IPS-18a (cell line): ENCODE results near the gene PRKAR1A.

Source experiments
- H3K27ac ChIP-seq: one replicate; pipeline ENCODE4 v1.5.1; 2013; ENCODE audit warnings: low read length
- H3K27me3 ChIP-seq: one replicate; pipeline ENCODE4 v1.6.1; 2013; ENCODE audit warnings: mild to moderate bottlenecking, low read length; ENCODE audit not compliant: control insufficient read depth, insufficient read depth
- H3K36me3 ChIP-seq: one replicate; pipeline ENCODE4 v1.6.1; 2013; ENCODE audit warnings: low read depth, low read length; ENCODE audit not compliant: control insufficient read depth
- H3K4me1 ChIP-seq: one replicate; pipeline ENCODE4 v1.6.1; 2013; ENCODE audit warnings: low read depth, low read length; ENCODE audit not compliant: control insufficient read depth
- H3K4me3 ChIP-seq: one replicate; pipeline ENCODE4 v1.5.1; 2013; ENCODE audit warnings: low read length
- H3K9ac ChIP-seq: one replicate; pipeline ENCODE4 v1.6.1; 2013; ENCODE audit warnings: mild to moderate bottlenecking, low read length, moderate library complexity
- H3K9me3 ChIP-seq: one replicate; pipeline ENCODE4 v1.6.1; 2013; ENCODE audit warnings: low read depth, low read length; ENCODE audit not compliant: control insufficient read depth

The PRKAR1A gene

DNA sequence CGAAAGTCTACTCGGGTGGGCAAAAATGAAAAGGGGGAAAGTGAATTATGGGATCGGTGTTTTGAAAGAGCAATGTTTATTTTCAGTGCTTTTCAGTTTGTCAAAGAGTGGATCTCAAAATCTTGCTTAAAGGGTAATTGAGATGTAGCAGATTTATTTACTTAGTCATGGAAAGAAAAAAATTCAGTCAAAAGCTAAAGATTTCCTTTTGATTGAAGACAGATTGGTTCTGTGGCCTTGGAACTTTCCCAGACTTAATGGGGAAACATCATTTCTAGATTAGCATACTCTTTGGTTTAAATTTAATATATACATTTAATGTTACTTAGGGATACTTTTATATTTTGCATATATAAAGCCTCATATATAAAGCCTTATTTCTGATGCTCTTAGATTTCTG lies 20.6 kb downstream of the PRKAR1A start:
- Histone ChIP-seq H3K9ac (no peak overlapping the region), H3K27ac (no peak overlapping the region), H3K27me3 (no peaks in the 10 kb centered on the region), H3K4me3 (no peak overlapping the region), H3K4me1 (no peaks in the 10 kb centered on the region), H3K9me3 (no peaks in the 10 kb centered on the region), H3K36me3 (peaks cover 77% of the 10 kb centered on the region)

DNA sequence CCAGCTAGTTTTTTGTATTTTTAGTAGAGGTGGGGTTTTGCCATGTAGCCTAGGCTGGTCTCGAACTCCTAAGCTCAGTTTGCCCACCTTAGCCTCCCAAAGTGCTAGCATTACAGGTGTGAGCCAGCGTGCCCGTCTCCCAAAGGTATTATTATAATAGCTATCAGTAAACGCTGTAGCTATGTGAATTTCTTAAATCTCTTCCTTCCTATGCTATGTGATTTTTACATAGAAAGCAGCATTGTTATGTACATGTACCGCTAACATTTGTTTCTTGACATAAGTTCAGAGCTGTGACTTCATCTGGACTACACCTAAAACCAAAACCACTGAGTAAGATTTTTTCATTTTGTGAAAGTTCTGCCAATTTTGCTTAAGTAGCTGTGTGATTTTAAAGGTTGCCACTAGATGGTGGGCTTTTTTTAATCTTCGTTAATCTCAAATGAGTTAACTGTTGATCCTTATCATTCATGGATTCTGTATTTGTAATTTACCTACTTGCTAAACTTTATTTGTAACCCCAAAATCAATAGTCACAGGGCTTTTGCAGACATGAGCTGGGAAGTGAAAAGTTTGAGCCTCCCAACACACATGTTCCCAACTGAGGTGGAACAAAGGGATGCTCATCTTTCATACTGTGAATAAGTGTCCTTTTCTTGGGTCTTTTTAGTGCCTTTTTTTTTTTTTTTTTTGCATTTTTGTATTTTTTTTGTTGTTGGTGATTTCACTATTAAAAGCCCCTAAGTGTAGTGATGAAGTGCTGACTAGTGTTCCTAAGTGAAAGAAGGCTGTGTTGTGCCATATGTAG lies 21.9 kb downstream of the PRKAR1A start:
- no peak overlapping the region for H3K27ac ChIP-seq
- no peak overlapping the region for H3K9ac ChIP-seq
- H3K4me1 ChIP-seq = no peaks in the 10 kb centered on the region
- peaks cover 70% of the 10 kb centered on the region for H3K36me3 ChIP-seq
- H3K4me3 ChIP-seq = no peak overlapping the region
- H3K27me3 ChIP-seq = no peaks in the 10 kb centered on the region
- H3K9me3 ChIP-seq = no peaks in the 10 kb centered on the region

DNA sequence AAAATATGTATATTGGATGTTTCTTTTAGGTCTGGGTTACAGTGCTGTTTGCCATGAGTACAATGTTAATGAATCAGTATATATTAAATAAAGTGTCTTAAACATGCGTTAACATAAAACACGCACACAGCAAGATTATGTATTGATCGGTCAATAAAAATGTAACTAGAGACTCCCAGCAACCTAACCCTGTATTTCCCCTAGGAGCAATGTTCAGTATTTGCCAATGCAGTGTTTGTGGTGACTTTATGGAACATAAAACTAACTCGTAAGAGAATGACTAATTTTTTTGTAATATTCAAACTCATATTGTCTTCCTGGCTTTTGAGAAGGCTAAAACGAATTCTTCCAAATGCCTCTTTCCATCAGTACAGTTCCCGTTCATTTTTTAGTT lies 22.5 kb downstream of the PRKAR1A start:
- Histone ChIP-seq H3K4me1 (no peaks in the 10 kb centered on the region), H3K36me3 (peaks cover 64% of the 10 kb centered on the region), H3K27me3 (no peaks in the 10 kb centered on the region), H3K27ac (no peak overlapping the region), H3K4me3 (no peak overlapping the region), H3K9me3 (no peaks in the 10 kb centered on the region), H3K9ac (no peak overlapping the region)

DNA sequence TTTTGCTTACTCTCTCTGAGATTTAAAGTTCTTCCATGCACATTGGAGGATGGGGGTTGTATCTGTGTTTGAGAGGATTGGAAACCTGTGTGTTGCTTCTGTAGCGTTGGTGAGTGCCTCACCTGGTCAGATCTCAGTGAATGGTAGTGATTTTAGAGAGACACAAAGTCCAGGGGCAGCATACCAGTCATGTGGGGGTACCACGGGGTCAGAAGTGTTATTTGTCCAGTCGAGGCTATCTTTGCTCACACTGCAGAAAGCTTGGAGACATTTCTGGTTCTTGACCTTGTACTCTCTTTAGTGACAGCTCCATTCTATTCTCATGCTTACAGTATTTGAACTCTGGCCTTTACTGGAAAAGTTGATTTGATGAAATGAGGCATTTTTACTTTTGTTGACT lies 23.7 kb downstream of the PRKAR1A start:
- H3K36me3 ChIP-seq = peaks cover 60% of the 10 kb centered on the region
- H3K27ac ChIP-seq = no peak overlapping the region
- H3K27me3 ChIP-seq = no peaks in the 10 kb centered on the region
- H3K9me3 ChIP-seq = no peaks in the 10 kb centered on the region
- H3K4me1 ChIP-seq = no peaks in the 10 kb centered on the region
- H3K9ac ChIP-seq = no peak overlapping the region
- no peak overlapping the region for H3K4me3 ChIP-seq

DNA sequence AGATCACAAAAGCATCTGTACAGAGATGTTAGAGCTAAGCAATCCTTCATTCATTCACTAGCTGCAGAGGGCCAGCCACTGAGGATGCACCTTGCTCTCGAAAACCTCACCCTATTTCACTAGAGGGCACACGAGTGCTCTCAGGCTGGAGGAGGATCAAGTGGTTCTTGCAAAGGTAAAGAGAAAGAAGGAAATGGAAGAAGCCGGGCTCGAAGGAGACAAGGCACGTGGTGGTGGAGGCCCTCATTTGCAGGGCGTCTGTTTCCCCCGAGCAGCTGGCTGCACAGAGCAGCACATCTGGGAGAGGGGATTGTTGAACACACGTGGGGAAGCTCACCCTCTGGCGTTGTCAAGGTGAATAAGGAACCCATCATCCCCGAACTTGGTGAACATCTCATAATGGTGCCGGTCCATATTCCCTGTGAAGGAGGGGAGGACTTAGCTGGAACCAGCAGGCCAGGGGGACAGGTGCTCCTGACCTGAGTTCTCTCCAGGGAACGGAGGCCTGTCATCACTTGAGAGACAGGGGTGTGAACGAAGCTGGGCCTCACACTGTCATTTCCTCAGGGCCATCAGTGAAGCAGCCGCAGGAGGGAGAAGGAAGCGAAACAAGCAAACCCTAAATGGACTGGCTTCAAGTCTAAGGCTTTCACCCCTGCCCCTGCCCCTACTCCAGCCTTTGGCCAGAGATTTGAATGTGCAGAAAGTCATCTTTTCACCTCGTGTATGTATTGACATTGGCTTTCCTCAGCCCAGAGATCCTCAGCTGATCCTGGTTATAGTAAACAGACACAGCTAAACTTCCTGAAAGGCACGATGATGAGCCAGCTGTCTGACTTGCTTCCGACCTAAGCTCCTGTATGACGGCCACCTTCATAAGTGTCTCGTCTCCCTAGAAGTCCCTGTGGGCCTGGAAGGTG lies 27.6 kb downstream of the PRKAR1A start:
- Histone ChIP-seq H3K27me3 (no peaks in the 10 kb centered on the region), H3K36me3 (peaks cover 39% of the 10 kb centered on the region)

DNA sequence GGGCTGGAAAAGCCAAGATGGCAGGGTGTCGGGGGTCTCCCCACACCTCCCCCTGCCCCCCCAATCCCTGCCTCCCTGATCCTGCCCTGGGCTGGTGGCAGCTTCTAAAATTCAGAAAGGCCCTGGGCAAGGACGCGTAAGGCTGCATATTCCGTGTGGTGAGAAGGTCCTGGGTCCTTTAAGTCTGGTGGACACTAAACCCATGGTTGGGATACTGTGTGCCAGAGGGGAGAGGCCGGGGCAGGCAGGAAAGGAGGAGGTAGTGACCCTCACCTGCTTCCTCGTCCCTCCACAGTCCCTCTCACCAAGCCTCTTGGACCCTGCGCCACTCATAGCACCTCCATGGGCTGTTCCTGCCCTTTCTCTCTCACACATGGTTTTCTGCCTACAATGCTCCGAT lies 28.8 kb downstream of the PRKAR1A start:
- Histone ChIP-seq H3K9ac (no peak overlapping the region), H3K27me3 (no peaks in the 10 kb centered on the region), H3K4me3 (no peak overlapping the region), H3K4me1 (no peaks in the 10 kb centered on the region), H3K36me3 (peaks cover 28% of the 10 kb centered on the region), H3K9me3 (no peaks in the 10 kb centered on the region), H3K27ac (no peak overlapping the region)

More for the DNA sequence above, 27.6 kb downstream of the PRKAR1A start:
- no peaks in the 10 kb centered on the region for H3K4me1 ChIP-seq
- H3K27ac ChIP-seq = no peak overlapping the region
- H3K9me3 ChIP-seq = no peaks in the 10 kb centered on the region
- H3K4me3 ChIP-seq = no peak overlapping the region
- no peak overlapping the region for H3K9ac ChIP-seq

DNA sequence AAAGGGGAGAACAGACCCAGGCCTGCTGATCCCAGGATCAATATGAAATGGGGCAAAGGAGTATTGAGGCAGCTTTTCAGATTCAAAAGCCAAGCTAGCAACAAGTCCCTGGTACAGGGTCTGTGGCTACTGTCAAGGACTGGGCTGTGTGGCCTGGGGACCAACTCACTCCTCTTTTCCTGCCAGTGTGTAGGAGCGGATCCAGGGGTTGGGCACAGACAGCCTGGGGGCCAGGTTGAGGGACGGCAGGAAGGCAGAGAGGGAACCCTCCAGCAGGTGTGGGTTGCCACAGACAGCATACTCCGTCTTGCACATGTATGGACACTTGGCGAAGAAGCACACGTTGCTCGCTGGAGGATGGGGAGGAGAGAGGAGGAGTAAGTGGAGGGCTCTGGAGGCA lies 29.6 kb downstream of the PRKAR1A start:
- H3K27me3 ChIP-seq = no peaks in the 10 kb centered on the region
- H3K9me3 ChIP-seq = no peaks in the 10 kb centered on the region
- H3K27ac ChIP-seq = no peak overlapping the region
- H3K4me3 ChIP-seq = no peak overlapping the region
- no peaks in the 10 kb centered on the region for H3K4me1 ChIP-seq
- H3K36me3 ChIP-seq = peaks cover 20% of the 10 kb centered on the region
- H3K9ac ChIP-seq = no peak overlapping the region

DNA sequence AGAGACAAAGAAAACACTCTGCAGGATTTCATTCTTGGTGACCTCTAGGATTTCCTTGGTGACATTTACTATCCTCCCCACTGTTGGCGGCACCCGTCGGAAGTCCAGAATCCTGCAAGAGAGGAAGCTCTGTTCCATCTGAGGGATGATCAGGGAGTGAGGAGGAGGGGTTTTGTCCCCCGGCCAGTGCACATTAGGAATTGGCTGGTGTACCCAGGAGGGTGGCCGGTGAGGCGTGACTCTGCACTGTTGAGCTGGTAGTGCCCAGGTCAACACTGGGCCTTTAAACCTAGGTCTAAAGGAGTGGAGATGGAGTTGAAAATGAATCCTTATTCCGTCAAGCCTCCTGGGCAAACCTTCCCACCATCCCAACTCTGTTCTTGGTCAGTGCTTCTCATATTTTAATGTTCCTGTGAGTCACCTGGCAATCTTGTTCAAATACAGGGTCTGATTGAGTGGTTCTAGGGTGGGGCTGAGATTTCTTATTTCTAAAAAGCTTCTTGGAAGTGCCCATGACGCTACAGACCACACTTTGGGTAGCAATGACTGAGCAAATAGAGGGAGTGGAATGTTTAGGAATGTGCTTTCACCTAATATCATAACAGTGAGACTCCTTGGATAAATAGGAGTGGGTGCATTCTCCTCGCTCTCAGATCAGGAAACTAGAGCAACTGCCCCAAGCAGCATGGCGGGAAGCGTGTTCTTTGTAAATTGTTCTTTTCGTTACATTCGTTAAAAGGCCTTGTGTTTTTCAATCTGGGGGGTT lies 30.7 kb downstream of the PRKAR1A start:
- Histone ChIP-seq H3K4me1 (no peaks in the 10 kb centered on the region), H3K9me3 (no peaks in the 10 kb centered on the region), H3K27ac (no peak overlapping the region), H3K4me3 (no peak overlapping the region), H3K9ac (no peak overlapping the region), H3K36me3 (peaks cover 13% of the 10 kb centered on the region), H3K27me3 (no peaks in the 10 kb centered on the region)

DNA sequence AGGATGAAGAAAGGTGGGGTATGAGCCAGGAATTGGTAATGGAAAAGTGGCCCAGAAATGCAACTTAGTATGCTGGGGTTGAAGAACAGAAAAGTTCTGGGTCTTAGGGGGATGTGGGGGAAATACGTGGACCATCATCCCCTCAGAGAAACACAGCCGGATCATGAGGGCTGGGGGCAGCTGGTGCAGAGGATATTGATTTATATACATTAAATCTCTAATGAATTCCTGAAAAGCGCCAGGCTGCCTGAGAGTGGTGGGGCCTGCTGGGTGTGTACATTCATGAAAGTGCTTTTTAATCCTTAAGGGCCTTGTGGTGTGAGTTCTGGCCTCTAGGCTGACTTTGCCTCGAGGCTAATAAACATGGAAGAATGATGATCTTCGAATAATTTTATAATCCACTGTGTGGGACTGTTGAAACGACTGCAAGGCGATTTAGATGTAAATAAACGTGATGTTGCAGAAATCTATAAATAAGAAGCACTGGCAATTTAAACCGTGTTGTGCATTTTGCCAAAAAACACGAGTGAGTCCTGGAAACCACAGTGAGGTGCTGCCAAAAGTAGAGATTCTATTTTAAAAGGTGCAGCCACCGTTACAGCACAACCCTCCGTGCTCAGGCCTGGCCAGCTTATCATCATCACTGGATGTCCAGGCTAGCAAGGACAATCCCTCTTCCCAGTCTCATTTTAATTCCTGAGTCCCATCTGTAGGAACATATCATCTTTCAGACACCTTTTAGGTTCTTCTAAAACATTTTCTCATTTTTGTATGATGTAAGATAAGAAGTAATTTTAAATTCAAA lies 32.1 kb downstream of the PRKAR1A start:
- no peak overlapping the region for H3K4me3 ChIP-seq
- H3K9ac ChIP-seq = no peak overlapping the region
- peaks cover 8% of the 10 kb centered on the region for H3K36me3 ChIP-seq
- no peaks in the 10 kb centered on the region for H3K27me3 ChIP-seq
- no peaks in the 10 kb centered on the region for H3K9me3 ChIP-seq
- no peak overlapping the region for H3K27ac ChIP-seq
- H3K4me1 ChIP-seq = no peaks in the 10 kb centered on the region

DNA sequence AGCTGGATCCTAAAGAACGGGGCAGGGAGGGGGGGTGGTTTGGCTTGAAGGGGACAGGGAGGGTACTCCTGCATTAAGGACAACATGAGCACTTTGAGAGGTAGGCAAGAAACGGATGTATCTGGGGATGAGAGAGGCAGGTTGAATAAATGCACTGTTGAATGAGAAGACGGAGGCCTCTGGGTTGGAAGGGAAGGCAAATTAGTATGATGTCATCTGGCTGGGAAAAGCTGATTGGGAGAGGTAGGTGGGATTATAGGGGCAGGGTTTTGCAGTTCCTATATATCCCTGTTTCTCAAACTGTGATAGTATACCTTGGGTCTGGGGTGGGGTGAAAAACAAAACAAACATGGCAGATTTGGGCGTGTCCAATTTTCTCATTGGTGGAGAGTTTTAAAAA lies 44.3 kb downstream of the PRKAR1A start:
- no peak overlapping the region for H3K27ac ChIP-seq
- H3K4me3 ChIP-seq = no peak overlapping the region
- no peak overlapping the region for H3K9ac ChIP-seq
- peaks cover 4% of the 10 kb centered on the region for H3K36me3 ChIP-seq
- H3K4me1 ChIP-seq = no peaks in the 10 kb centered on the region
- H3K9me3 ChIP-seq = no peaks in the 10 kb centered on the region
- no peaks in the 10 kb centered on the region for H3K27me3 ChIP-seq

DNA sequence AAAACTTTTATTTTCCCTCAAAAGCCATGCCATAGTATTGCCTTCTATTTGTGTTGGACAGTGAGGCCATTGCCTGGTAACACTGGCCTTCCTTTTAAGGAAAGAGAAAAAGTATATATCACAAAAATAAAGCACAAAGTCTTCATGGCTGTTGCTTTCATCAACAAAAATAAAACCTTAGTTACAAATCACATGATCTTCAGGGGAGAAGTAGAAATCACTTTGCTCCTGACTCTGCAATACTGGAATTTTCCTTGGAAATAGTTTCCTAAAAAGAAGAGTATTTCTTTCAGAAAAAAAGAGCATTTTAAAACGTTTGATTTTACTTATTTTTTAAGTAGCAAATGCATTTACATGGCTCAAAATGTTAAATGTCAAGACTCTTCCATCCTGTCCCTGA lies 47.1 kb downstream of the PRKAR1A start:
- no peaks in the 10 kb centered on the region for H3K9me3 ChIP-seq

More for the DNA sequence above, 47.1 kb downstream of the PRKAR1A start:
- Histone ChIP-seq H3K27ac (no peak overlapping the region), H3K4me3 (no peak overlapping the region), H3K4me1 (no peaks in the 10 kb centered on the region), H3K9ac (no peak overlapping the region), H3K27me3 (no peaks in the 10 kb centered on the region), H3K36me3 (peaks cover 4% of the 10 kb centered on the region)
